Ascending aorta (tissue), 2 donors: ENCODE data around the gene ANKMY2. TPM values are rescaled to one million over a fixed set of nuclear protein-coding genes. Genes with fewer than 3 reads are reported as not detected.

ENCODE experiments used
- DNase-seq, 2 donors: peaks; one replicate each; pipeline ENCODE4 v3.0.0-alpha.2; 2019; ENCODE audit warnings: low spot score in 2 of 2
- H3K27ac ChIP-seq, 2 donors: fragments of 200-600 bp; sonication (generic); one replicate each; pipeline ENCODE4 v1.5.1; 2016 to 2017; ENCODE audit warnings: mild to moderate bottlenecking in 1 of 2
- H3K27me3 ChIP-seq: fragments of 200-600 bp; sonication (generic); one replicate; pipeline ENCODE4 v1.5.1; 2017
- H3K36me3 ChIP-seq, 2 donors: fragments of 200-600 bp; sonication (generic); one replicate each; pipeline ENCODE4 v1.5.1; 2016
- H3K4me1 ChIP-seq, 2 donors: fragments of 200-600 bp; sonication (generic); one replicate each; pipeline ENCODE4 v1.5.1; 2016 to 2017; ENCODE audit warnings: mild to moderate bottlenecking in 1 of 2
- H3K4me3 ChIP-seq, 2 donors: fragments of 200-600 bp; sonication (generic); one replicate each; pipeline ENCODE4 v1.5.1; 2016 to 2017; ENCODE audit warnings: mild to moderate bottlenecking in 1 of 2
- H3K9me3 ChIP-seq, 2 donors: fragments of 200-600 bp; sonication (generic); one replicate each; pipeline ENCODE4 v1.5.1; 2016
- intact Hi-C: fragments of 100-400 bp; cut with DNase I; formaldehyde crosslinking; loops from one replicate; pipeline ENCODE4 v1.15.1; 2023
- total RNA-seq: library from RNA; depleted of rRNA; stranded (reverse); fragments of >200 nt; gene quantifications from one replicate; pipeline ENCODE4 v1.1.0, GENCODE V29; 2016
- TF ChIP-seq, protein P1 (sequence below), 3 experiments: fragments of 200-600 bp in 2 of 3; fragments of 450-650 bp in 1 of 3; sonication (generic) in 2 of 3; IDR thresholded peaks; one replicate each; pipeline ENCODE4 v1.5.1; 2016 to 2019; ENCODE audit warnings: antibody characterized with exemption in 3 of 3, mild to moderate bottlenecking in 1 of 3, moderate library complexity in 1 of 3

ANKMY2 gene
- total RNA-seq, 1 donor from 2014 or later: 11.2 TPM

DNA sequence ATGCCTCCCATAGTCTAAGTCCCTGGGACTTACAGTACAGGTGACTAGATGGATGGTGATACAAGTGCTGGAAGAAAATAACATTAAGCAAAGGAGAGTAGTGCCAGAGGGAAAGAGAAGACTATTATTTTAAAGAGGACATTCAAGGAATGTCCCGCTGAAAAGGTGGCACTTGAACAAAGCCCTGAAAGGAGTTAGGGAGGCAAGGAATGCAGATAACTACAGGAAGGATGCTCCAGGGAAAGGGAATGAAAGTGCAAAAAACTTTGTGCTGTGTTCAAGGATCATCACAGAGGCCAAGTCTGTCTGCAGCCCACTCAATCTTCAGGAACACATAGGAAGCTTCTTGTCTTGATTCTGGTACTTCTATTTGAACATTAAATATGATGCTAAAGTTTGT is 14.9 kb downstream of the ANKMY2 start:
- H3K27me3 ChIP-seq: no peaks in the 10 kb centered on the region
- intact Hi-C loops: no loop called here

DNA sequence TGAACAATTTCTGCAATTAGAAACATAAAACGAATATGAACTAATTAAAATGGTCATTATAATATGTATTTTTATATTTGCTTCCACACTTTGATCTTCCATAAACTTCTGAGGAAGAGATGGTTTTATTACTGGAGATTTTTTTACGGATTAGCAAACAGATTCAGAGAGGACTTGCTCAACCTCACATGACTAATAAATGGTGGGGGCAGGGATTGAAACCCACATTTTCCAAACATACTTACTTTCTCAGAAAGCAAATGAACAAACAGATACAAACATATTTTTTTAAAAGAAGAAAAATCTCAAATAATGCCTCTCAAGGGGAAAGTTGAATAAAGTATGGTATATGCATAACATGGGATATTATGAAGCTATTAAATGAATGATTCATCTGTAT is 18.3 kb downstream of the ANKMY2 start:
- H3K4me3 ChIP-seq: no peak overlapping the region
- no peaks in the 10 kb centered on the region for H3K4me1 ChIP-seq
- H3K9me3 ChIP-seq: no peaks in the 10 kb centered on the region
- no peak for DNase-seq
- no peak overlapping the region for H3K27ac ChIP-seq
- H3K27me3 ChIP-seq: no peaks in the 10 kb centered on the region
- TF ChIP-seq, protein P1, sequence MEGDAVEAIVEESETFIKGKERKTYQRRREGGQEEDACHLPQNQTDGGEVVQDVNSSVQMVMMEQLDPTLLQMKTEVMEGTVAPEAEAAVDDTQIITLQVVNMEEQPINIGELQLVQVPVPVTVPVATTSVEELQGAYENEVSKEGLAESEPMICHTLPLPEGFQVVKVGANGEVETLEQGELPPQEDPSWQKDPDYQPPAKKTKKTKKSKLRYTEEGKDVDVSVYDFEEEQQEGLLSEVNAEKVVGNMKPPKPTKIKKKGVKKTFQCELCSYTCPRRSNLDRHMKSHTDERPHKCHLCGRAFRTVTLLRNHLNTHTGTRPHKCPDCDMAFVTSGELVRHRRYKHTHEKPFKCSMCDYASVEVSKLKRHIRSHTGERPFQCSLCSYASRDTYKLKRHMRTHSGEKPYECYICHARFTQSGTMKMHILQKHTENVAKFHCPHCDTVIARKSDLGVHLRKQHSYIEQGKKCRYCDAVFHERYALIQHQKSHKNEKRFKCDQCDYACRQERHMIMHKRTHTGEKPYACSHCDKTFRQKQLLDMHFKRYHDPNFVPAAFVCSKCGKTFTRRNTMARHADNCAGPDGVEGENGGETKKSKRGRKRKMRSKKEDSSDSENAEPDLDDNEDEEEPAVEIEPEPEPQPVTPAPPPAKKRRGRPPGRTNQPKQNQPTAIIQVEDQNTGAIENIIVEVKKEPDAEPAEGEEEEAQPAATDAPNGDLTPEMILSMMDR (IDR thresholded peaks at IDR 0.05): no peak
- H3K36me3 ChIP-seq: peaks cover 12 to 19% of the 10 kb centered on the region in 2 donors
- intact Hi-C loops: no loop called here

More for the DNA sequence above, 14.9 kb downstream of the ANKMY2 start:
- Histone ChIP-seq H3K4me1 (peaks cover 0 to 1% of the 10 kb centered on the region in 2 donors), H3K9me3 (no peaks in the 10 kb centered on the region), H3K27ac (no peak overlapping the region), H3K36me3 (peaks cover 0 to 5% of the 10 kb centered on the region in 2 donors), H3K4me3 (no peak overlapping the region)
- TF ChIP-seq, protein P1 (IDR thresholded peaks at IDR 0.05): no peak
- DNase-seq: no peak

DNA sequence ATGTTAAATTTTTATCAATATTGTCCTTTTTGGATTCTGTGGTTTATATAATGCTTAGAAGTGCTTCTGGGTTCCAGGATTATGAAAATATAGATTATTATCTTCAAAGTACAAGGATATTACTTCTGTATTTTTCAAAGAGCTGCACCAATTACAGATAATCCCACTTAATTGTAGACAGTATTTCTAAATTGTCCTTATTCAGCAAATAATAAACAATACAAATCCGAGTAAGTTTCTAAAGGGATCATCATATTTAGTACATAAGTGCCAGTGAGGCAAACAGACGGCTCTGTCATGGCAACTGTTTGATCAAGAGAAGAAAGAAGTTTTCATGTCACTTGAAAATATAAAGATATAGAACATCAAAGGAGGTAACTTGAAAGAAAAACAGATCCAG is 19.2 kb downstream of the ANKMY2 start:
- H3K27me3 ChIP-seq: no peaks in the 10 kb centered on the region
- no peak overlapping the region for H3K27ac ChIP-seq
- H3K36me3 ChIP-seq: peaks cover 12 to 24% of the 10 kb centered on the region in 2 donors
- H3K4me3 ChIP-seq: no peak overlapping the region
- H3K9me3 ChIP-seq: no peaks in the 10 kb centered on the region
- intact Hi-C loops: no loop called here
- H3K4me1 ChIP-seq: no peaks in the 10 kb centered on the region
- no peak for DNase-seq
- TF ChIP-seq, protein P1 (IDR thresholded peaks at IDR 0.05): no peak

DNA sequence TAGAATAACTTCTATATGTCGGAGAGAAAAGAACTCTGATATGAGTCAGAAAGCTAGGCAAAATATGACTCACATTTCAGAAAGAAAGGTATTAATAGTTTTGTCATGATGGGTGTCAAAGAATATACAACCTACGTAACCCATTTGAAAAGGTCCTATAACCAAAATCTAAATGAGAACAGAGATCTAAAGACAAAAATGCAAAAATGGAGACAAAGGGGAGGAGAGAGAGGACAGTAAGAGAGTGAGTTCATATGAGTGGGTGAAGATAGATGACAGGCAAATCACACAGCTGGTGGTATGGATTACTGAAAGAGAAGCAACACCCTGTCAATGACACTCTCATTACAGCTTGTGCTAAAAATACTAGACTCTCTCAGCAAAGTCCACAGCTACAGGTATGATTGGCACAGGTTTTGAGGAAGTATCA is 25.6 kb downstream of the ANKMY2 start:
- DNase-seq: no peak
- Histone ChIP-seq H3K27me3 (no peaks in the 10 kb centered on the region), H3K27ac (no peak overlapping the region), H3K4me1 (no peaks in the 10 kb centered on the region), H3K9me3 (no peaks in the 10 kb centered on the region), H3K4me3 (no peak overlapping the region), H3K36me3 (peaks cover 33 to 54% of the 10 kb centered on the region in 2 donors)
- intact Hi-C loops: no loop called here
- TF ChIP-seq, protein P1 (IDR thresholded peaks at IDR 0.05): no peak

DNA sequence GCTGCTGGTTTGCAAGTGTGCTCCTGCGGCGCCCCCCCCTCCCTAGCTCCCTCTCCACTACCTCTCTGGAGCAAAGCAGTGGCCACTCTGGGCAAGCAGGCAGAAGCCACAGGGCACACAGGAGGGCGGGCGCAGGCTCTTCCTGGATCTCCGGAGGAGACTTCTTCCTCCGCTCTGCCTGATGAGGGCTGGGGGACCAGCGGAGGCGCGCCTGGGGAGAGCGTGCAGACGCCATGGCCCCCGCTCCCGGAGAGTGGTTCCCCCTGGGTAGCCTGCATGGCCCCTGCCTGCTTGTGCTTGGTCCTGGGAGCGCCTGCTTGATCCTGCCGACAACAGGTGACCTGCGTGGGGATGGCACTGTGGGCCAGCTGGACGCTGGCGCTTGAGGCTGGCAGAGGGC is 29.0 kb downstream of the ANKMY2 start:
- Histone ChIP-seq H3K4me3 (no peak overlapping the region), H3K27me3 (no peaks in the 10 kb centered on the region), H3K27ac (no peak overlapping the region), H3K9me3 (no peaks in the 10 kb centered on the region), H3K36me3 (peaks cover 21 to 51% of the 10 kb centered on the region in 2 donors), H3K4me1 (no peaks in the 10 kb centered on the region)
- intact Hi-C loops: no loop called here
- DNase-seq: no peak
- TF ChIP-seq, protein P1 (IDR thresholded peaks at IDR 0.05): no peak

DNA sequence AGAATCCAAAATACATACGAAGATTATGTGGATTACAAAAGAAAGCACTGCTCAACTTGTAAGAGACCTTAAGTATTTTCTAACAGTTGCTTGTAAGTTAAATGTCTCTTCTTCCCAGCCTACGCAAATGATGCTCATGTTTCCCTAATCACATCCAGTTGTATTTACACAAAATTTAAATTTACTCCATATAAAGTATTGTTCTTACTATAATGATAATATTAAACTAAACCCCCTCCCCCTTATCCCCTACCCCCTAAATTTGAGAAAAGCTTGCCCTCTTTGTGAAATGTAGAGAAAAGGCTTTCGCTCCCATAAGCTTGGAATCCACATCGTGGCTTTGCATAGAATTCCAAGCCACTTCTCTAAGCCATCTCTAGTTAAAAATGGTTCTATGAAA is 29.4 kb downstream of the ANKMY2 start:
- TF ChIP-seq, protein P1 (IDR thresholded peaks at IDR 0.05): no peak
- Histone ChIP-seq H3K36me3 (peaks cover 21 to 47% of the 10 kb centered on the region in 2 donors), H3K27ac (no peak overlapping the region), H3K27me3 (no peaks in the 10 kb centered on the region), H3K4me1 (no peaks in the 10 kb centered on the region), H3K9me3 (no peaks in the 10 kb centered on the region), H3K4me3 (no peak overlapping the region)
- DNase-seq: no peak
- intact Hi-C loops: no loop called here
